Mesothelial cell of epicardium (in vitro differentiated cells): ENCODE measurements around the gene ANK2. TPM values are rescaled to one million over a fixed set of nuclear protein-coding genes. Genes with fewer than 3 reads are reported as not detected.

Experiments used
- DNase-seq, 2 experiments: peaks; one replicate each; pipeline ENCODE4 v3.0.0; 2021; ENCODE audit warnings: low spot score in 2 of 2; ENCODE audit not compliant: unreplicated experiment in 2 of 2
- H3K27ac Mint-ChIP-seq: 2 replicates; pipeline ENCODE4 v1.8.0; 2021; ENCODE audit warnings: mixed read lengths
- H3K27me3 Mint-ChIP-seq: 2 replicates; pipeline ENCODE4 v1.8.0; 2021; ENCODE audit warnings: low read depth, mixed read lengths
- H3K36me3 Mint-ChIP-seq: 2 replicates; pipeline ENCODE4 v1.8.0; 2021; ENCODE audit warnings: mixed read lengths
- H3K4me1 Mint-ChIP-seq: 2 replicates; pipeline ENCODE4 v1.8.0; 2021; ENCODE audit warnings: mixed read lengths
- H3K4me3 Mint-ChIP-seq: 2 replicates; pipeline ENCODE4 v1.8.0; 2021; ENCODE audit warnings: mild to moderate bottlenecking, moderate library complexity, mixed read lengths
- H3K9me3 Mint-ChIP-seq: 2 replicates; pipeline ENCODE4 v1.8.0; 2021; ENCODE audit warnings: mixed read lengths
- total RNA-seq: library from RNA; stranded (reverse); gene quantifications from 3 replicates; pipeline ENCODE4 v1.2.1, GENCODE V29; 2021
- TF ChIP-seq, protein P1 (sequence below): fragments of 200-600 bp; sonication (generic); IDR thresholded peaks from one replicate; pipeline ENCODE4 v1.5.0; 2021; ENCODE audit warnings: antibody characterized with exemption; ENCODE audit not compliant: unreplicated experiment

The ANK2 gene
- total RNA-seq, 1 donor from 2014 or later = 9.2 TPM

DNA sequence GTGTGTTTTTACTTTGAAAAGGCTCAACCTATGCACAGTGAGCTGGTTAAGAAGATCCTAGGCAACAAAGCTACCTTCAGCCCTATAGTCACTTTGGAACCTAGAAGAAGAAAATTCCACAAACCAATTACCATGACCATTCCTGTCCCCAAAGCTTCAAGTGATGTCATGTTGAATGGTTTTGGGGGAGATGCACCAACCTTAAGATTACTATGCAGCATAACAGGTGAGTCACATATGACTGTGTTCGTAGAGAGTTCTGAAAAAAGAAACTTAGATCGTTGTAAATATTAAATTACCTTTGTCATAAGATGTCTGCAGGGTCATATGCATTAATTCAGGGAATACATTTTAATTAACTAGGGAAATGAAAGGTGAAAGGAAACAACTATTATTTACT lies 287.1 kb downstream of the ANK2 start:
- no peak for DNase-seq
- Mint-ChIP-seq H3K4me1 (peaks cover 7% of the 10 kb centered on the region), H3K27ac (no peak overlapping the region), H3K27me3 (no peaks in the 10 kb centered on the region), H3K9me3 (no peaks in the 10 kb centered on the region), H3K4me3 (no peak overlapping the region), H3K36me3 (no peaks in the 10 kb centered on the region)
- TF ChIP-seq, protein P1, sequence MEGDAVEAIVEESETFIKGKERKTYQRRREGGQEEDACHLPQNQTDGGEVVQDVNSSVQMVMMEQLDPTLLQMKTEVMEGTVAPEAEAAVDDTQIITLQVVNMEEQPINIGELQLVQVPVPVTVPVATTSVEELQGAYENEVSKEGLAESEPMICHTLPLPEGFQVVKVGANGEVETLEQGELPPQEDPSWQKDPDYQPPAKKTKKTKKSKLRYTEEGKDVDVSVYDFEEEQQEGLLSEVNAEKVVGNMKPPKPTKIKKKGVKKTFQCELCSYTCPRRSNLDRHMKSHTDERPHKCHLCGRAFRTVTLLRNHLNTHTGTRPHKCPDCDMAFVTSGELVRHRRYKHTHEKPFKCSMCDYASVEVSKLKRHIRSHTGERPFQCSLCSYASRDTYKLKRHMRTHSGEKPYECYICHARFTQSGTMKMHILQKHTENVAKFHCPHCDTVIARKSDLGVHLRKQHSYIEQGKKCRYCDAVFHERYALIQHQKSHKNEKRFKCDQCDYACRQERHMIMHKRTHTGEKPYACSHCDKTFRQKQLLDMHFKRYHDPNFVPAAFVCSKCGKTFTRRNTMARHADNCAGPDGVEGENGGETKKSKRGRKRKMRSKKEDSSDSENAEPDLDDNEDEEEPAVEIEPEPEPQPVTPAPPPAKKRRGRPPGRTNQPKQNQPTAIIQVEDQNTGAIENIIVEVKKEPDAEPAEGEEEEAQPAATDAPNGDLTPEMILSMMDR = no peak

DNA sequence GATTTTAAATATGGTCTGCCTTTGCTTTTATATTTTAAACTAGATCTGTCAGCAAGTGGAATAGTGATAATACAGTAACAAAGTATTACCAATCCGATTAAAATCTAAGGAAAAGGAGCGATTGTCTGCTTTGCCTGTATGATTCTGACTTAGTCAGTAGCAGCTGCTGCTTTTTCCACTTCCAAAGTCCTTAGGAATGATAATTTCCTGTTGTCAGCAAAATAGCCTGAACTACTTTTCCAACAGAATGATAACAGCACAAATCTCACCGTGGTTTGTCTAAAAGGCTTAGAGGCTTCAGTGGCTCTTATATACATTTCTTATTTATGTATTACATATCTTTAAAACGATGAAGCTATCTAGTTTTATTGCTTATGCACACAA lies 290.0 kb downstream of the ANK2 start:
- DNase-seq = no peak
- Mint-ChIP-seq H3K27me3 (no peaks in the 10 kb centered on the region), H3K4me1 (no peaks in the 10 kb centered on the region), H3K27ac (no peak overlapping the region), H3K9me3 (peaks cover 3% of the 10 kb centered on the region), H3K36me3 (no peaks in the 10 kb centered on the region), H3K4me3 (no peak overlapping the region)
- TF ChIP-seq, protein P1 = no peak

DNA sequence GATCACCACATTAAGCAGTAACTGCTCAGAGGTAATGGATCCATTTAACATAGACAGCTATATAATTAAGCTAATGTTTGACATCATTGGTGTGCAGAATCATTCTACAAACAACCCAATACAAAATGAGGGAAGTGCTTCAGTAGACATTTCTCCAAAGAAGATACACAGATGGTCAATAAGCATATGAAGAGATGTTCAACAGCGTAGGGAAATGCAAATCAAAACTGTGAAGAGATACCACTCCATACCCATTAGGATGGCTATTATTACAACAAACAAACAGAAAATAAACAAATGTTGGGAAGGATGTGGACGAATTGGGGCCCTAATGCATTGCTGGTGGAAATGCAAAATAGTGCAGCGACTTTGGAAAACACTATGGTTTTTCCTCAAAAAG lies 294.6 kb downstream of the ANK2 start:
- peaks cover 3% of the 10 kb centered on the region for H3K9me3 Mint-ChIP-seq
- no peak for DNase-seq
- no peaks in the 10 kb centered on the region for H3K36me3 Mint-ChIP-seq
- H3K27me3 Mint-ChIP-seq = no peaks in the 10 kb centered on the region
- no peak overlapping the region for H3K27ac Mint-ChIP-seq
- H3K4me1 Mint-ChIP-seq = no peaks in the 10 kb centered on the region
- TF ChIP-seq, protein P1 = no peak
- no peak overlapping the region for H3K4me3 Mint-ChIP-seq

DNA sequence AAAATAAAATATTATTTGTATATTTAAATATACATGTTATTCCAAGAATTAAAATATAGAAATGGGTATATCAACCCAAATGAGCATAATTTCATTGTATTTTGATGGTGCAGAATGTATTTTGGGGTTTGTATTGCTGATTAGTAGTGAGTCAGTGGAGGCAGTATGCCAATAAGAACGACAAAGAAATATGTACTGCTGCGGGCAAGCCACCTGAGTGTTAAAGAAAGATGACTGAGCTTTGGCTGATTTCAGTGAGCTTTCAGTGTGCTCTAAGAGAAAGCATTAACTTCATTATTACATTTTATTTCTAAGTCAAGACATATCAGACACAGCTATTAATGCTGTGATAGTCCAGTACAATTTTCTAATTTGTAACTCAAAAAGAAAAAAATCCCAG lies 297.8 kb downstream of the ANK2 start:
- TF ChIP-seq, protein P1 = no peak
- Mint-ChIP-seq H3K36me3 (no peaks in the 10 kb centered on the region), H3K27me3 (no peaks in the 10 kb centered on the region), H3K9me3 (peaks cover 3% of the 10 kb centered on the region), H3K27ac (no peak overlapping the region), H3K4me3 (no peak overlapping the region), H3K4me1 (no peaks in the 10 kb centered on the region)
- DNase-seq = no peak

DNA sequence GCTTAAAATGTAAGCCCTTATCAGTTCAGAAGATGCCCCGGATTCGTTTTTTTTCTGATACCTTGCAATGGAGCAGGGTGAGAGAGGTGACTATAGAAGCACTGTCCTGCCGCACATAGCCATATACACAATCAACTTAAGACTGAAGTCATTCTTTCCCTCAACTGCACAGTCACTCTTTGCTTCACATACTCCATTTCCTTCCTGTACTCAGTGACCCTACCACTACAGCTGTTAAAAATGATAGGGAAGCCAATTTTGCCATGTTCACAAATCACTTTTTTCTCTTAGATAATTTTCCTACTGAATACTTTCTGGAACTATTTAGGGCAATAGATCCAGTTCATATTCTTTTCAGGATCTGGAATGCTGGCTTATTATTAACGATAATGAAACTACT lies 300.0 kb downstream of the ANK2 start:
- Mint-ChIP-seq H3K27me3 (no peaks in the 10 kb centered on the region), H3K27ac (no peak overlapping the region), H3K4me3 (no peak overlapping the region), H3K36me3 (no peaks in the 10 kb centered on the region), H3K9me3 (no peaks in the 10 kb centered on the region), H3K4me1 (peaks cover 3% of the 10 kb centered on the region)
- TF ChIP-seq, protein P1 = no peak
- DNase-seq = no peak

DNA sequence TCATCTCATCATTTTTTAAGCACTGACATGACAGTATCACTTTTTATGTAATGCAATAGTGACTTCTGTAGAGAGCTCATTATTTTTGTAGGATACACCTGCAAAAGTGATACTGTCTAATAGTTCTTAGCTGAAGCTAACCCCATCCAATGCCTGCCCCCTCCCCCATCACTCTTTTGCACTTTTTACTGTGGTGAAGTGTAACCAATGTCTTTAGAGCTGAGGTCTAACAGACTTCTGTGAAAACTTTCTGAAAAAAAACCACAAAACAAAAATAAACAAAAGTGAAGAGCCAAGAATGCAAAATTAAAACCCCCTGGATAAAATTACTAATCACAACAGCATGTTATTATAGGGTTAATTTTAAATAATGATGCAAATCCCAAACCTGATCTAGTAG lies 301.1 kb downstream of the ANK2 start:
- TF ChIP-seq, protein P1 = no peak
- Mint-ChIP-seq H3K27me3 (no peaks in the 10 kb centered on the region), H3K4me1 (peaks cover 3% of the 10 kb centered on the region), H3K9me3 (no peaks in the 10 kb centered on the region), H3K27ac (no peak overlapping the region), H3K36me3 (no peaks in the 10 kb centered on the region), H3K4me3 (no peak overlapping the region)
- DNase-seq = no peak
